DOHH2 (cell line): ENCODE results near the gene RUNX1.

Source experiments
- CTCF ChIP-seq: fragments of 200-600 bp; sonication (generic); IDR thresholded peaks from one replicate; pipeline ENCODE4 v1.5.1; 2014; ENCODE audit warnings: antibody characterized with exemption, mild to moderate bottlenecking, low read depth, low read length; ENCODE audit not compliant: poor library complexity, severe bottlenecking
- EZH2phosphoT487 ChIP-seq: fragments of 200-600 bp; sonication (generic); IDR thresholded peaks from 2 replicates; pipeline ENCODE4 v1.6.1; 2017; ENCODE audit warnings: borderline replicate concordance, mild to moderate bottlenecking, antibody characterized with exemption, low read length, moderate library complexity, mixed read lengths

GRCh38 chr21:34775793-34776192 lies 273.3 kb downstream of the RUNX1 start:
- no peak for TF ChIP-seq CTCF
- no peak for TF ChIP-seq EZH2phosphoT487
